ENCODE results near the gene CALD1.

GRCh38 chr7:134907639-134908038 is 128.2 kb downstream of the CALD1 start:
- TF ChIP-seq CTCF (IDR thresholded peaks at IDR 0.05; ENCODE audit: insufficient read depth, low read length, poor library complexity, severe bottlenecking) (no peak), EZH2phosphoT487 (conservative IDR thresholded peaks at IDR 0.05; ENCODE audit: low read length) (no peak)

Data from SU-DHL-6 (cell line).